Measurements from ENCODE around the gene THUMPD2. TPM values are rescaled to one million over a fixed set of nuclear protein-coding genes. Genes with fewer than 3 reads are reported as not detected.
"Not testable (repeated sequence)": the region's sequence is repeated elsewhere in the genome, so short reads cannot be mapped to it uniquely, and the experiment has no call there.

The THUMPD2 gene
- total RNA-seq, 1 donor from 2014 or later, result 18.0 TPM

- no peak for DNase-seq
Observed at GRCh38 chr2:39757156-39757555, 21.9 kb downstream of the THUMPD2 start.

- no peak for DNase-seq
Observed at GRCh38 chr2:39755466-39755865, 23.6 kb downstream of the THUMPD2 start.

DNA sequence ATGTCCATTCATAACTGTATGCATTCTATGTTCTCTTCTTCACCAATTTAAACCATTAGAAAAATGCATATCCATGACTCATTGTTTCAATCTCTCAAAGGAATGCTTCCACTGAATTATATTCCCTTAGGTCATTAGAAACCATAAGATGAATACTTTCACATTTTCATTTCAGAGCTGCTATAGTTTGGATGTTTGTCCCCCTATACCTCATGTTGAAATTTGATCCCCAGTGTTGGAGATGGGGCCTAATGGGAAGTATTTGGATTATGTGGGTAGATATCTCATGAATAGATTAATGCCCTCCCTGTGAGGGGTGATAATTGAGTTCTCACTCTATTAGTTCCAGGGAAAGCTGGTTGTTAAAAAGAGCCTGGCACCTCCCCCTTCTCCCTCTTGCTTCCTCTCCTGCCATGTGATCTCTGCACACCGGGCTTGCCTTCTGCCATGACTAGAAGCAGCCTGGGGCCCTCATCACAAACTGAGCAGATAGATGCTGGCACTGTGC is 35.7 kb downstream of the THUMPD2 start:
- DNase-seq, result no peak

GRCh38 chr2:39741871-39742270 is 37.2 kb downstream of the THUMPD2 start:
- DNase-seq, result no peak

GRCh38 chr2:39739386-39739785 is 39.7 kb downstream of the THUMPD2 start:
- DNase-seq, result no peak

- DNase-seq, result no peak
Observed at GRCh38 chr2:39738936-39739335, 40.1 kb downstream of the THUMPD2 start.

GRCh38 chr2:39737661-39738060 is 41.4 kb downstream of the THUMPD2 start:
- DNase-seq, result no peak

GRCh38 chr2:39736640-39737039 is 42.4 kb downstream of the THUMPD2 start:
- DNase-seq, result no peak

DNA sequence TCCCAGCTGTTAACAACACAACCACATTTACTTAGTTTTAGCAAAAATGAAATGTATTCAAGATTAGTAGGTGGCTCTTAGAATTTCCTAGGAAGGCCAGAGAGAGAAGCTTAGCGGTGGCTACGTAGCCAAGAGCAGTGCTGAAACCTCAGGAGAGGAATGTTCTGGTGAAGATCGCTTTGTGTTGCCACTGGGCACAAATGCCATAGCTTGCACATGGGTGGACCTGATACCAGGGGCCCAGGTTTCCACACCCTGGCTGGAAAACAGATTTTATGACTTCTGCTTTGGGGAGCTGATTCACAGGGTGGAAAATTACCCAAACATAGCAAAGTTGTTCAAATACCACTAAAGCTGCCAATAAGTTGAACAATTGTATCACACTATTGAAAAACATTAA is 43.4 kb downstream of the THUMPD2 start:
- no peak for DNase-seq

GRCh38 chr2:39734445-39734844 is 44.6 kb downstream of the THUMPD2 start:
- DNase-seq, result no peak

GRCh38 chr2:39733070-39733674 is 45.9 kb downstream of the THUMPD2 start:
- no peak for DNase-seq

DNA sequence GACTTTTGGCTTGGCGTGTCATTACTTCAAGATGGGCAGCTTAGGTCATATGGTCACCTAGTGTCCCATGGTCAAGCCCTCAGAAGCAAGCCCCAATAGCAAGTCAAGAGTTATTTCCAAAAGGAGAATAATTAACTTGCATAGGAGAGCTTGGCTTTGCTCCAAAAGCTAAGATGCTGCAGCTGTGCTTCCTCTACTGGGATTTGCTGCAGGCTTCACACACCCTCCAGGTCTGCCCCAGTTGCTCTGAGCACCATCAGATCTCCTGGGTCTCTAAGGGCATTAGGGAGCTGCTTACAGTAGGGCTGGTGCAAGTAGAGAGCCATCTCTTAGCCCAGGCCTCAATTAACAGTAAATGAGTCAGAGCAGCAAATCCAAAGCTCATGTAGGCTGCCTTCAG is 46.6 kb downstream of the THUMPD2 start:
- no peak for DNase-seq

DNA sequence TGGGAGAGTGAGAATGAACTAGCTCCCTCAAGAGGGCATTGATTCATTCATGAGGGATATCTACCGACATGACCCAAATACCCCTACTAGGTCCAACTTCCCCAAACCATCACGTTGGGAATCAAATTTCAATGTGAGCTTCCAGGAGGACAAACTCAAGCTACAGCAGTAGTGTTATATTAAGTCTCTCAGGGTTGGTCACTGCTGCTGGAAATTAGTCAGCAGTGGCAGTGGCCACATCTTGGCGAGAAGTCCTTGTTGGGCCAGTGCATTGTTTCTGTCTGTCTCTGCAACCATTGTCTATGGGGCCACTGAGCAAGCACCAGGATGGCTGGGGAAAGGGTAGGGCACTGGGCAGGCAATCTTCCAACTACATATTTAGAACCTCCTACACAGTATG is 47.5 kb downstream of the THUMPD2 start:
- no peak for DNase-seq

GRCh38 chr2:39730685-39731302 is 48.3 kb downstream of the THUMPD2 start:
- DNase-seq, result no peak

DNA sequence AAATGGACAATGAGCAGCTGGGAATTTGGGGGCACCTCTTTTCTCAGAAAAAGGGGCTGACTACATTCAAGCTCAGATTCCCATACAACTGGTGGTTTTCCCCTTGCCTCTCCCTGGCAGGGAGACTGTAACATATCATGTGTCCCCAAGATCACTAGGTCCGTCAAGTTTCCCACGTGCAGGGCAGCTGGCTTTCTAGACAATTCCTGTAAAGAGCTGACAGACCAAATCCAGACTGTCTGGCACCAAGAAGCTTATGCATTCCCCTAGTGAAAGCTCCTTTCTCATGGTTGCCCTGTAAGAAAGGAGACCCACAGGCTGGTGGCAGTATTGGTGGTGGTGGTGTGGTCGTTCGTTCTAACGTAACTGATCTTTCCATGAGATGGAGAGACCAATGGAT is 48.8 kb downstream of the THUMPD2 start:
- DNase-seq, result no peak

- DNase-seq, result no peak
Observed at GRCh38 chr2:39728941-39729351, 50.1 kb downstream of the THUMPD2 start.

- DNase-seq, result not testable (repeated sequence)
Observed at GRCh38 chr2:39728085-39728484, 51.0 kb downstream of the THUMPD2 start.

GRCh38 chr2:39725401-39725800 is 53.7 kb downstream of the THUMPD2 start:
- DNase-seq, result no peak

GRCh38 chr2:39724828-39725144 is 54.3 kb downstream of the THUMPD2 start:
- no peak for DNase-seq

DNA sequence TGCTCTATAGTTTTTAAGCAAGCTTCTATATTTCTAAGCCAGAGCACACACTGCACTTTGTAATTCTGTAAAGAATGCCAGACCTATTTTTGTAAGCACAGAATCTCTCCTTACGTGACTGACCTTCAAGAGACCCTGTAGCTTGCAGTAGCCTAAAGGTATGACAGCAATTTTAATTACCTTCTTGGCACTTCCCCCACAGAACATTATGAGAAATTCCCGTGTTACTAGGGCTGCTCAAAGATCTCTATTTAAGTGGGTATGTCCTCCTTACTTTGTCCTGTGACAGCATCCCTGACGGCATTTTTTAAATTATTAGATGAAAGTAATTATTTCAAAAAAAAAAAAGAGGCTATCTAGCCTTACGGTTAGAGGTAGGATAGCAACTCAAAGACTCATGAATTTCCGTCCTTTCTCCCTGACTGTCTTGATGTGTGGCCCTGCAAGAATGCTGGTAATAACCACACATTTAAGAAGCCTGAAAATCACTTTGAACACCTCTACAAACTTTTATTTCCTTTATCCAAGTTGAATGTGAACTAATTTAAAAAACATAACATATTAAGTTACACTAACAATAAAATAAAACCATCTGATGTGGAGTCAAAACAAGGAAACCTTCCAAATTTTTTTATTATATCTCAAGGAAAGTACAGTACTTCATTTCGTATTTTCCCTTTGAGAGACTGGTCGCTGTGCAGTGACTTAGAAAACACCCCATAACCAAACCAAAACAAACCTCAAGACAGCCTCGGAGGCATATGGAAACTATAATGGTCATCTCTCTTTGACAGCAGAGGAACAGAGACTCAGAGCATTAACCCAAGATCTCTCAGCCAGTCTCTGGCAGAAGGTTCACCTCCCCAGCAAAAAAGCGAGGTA is 54.9 kb downstream of the THUMPD2 start:
- no peak for DNase-seq

GRCh38 chr2:39723497-39723896 is 55.6 kb downstream of the THUMPD2 start:
- DNase-seq, result no peak

DNA sequence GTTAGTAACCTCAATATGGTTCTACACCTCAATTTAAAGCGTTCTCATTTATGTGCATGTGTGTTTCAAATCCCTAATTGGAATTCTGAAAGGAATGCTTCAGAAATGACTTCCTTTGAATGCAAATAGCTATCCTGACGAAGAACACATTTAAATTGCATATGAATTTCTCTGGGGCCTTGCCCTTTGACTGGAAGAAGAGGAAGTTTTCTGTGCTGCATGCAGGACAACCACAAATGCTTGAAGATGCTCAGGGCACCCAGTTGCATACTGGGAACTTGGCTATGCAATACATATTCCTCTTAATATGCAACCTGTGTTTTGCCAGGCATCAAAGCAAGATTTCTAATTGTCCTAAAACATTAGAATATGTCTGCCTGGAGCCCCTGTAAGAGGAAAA is 58.1 kb downstream of the THUMPD2 start:
- no peak for DNase-seq

GRCh38 chr2:39719317-39719716 is 59.7 kb downstream of the THUMPD2 start:
- DNase-seq, result no peak
